ENCODE results near the gene NUDCD3. TPM values are rescaled to one million over a fixed set of nuclear protein-coding genes. Genes with fewer than 3 reads are reported as not detected.

NUDCD3 gene
- total and polyA plus RNA-seq, 2 of the 8 experiments (the other 6 are each of a cell fraction or from before 2014, with no cell fraction given), result 35.2 to 93.7 TPM

- no peak overlapping the region for H2AFZ ChIP-seq (ENCODE audit: low read length)
- no peak overlapping the region for H2BK12ac ChIP-seq (ENCODE audit: low read depth, low read length)
- no peak for DNase-seq (ENCODE audit: low read depth in 1 of 2, low spot score in 2 of 2)
- no peak overlapping the region for H2BK5ac ChIP-seq (ENCODE audit: low read depth, low read length)
- no peak overlapping the region for H3K18ac ChIP-seq (ENCODE audit: extremely low read depth, low read length)
- no peaks in the 10 kb centered on the region for H3K9me3 ChIP-seq (ENCODE audit: insufficient read depth in 2 of 2, low read depth in 1 of 2, low read length in 1 of 2)
- no peak overlapping the region for H3K23ac ChIP-seq (ENCODE audit: insufficient read length)
- H3K4me1 ChIP-seq (replicated peaks in 1 of 4; ENCODE audit: control insufficient read depth in 3 of 4, insufficient read depth in 4 of 4, low read length in 3 of 4), result peaks cover 0 to 10% (median 5%) of the 10 kb centered on the region in 4 experiments; a peak in 5 of 7 replicates
- H3K36me3 ChIP-seq (ENCODE audit: control insufficient read depth in 2 of 4, insufficient read depth in 4 of 4, low read length in 3 of 4), result peaks cover 0 to 3% (median 0%) of the 10 kb centered on the region in 4 experiments; a peak in 3 of 8 replicates
- ChIA-PET POLR2A (ENCODE audit: partially characterized antibody) (interaction anchor here (1.3 kb wide), 1 partner anchor 113 kb away, joined by 3 read pairs; no protein-coding TSS in a partner anchor), CTCF (ENCODE audit: partially characterized antibody) (interaction anchor here (0.6 to 1.3 kb wide), 2 partner anchors 17 to 210 kb away, joined by 3 read pairs; no protein-coding TSS in a partner anchor)
- no peaks in the 10 kb centered on the region for H3K27me3 ChIP-seq (replicated peaks in 1 of 4; ENCODE audit: control insufficient read depth in 3 of 4, extremely low read depth in 1 of 4, insufficient read depth in 3 of 4, low read length in 3 of 4)
- no peak overlapping the region for H4K5ac ChIP-seq (ENCODE audit: insufficient read length, low read depth, low read length)
- H2BK15ac ChIP-seq (ENCODE audit: low read length), result no peak overlapping the region
- no peak overlapping the region for H3K56ac ChIP-seq (replicated peaks; ENCODE audit: insufficient read length, low read depth, low read length)
- no peak for TF ChIP-seq NRF1 (IDR thresholded peaks at IDR 0.05; ENCODE audit: low read depth, low read length)
- no peak for TF ChIP-seq BCL11A (IDR thresholded peaks at IDR 0.05; ENCODE audit: low read depth in 2 of 2, low read length in 2 of 2)
- TF ChIP-seq RBBP5 (IDR thresholded peaks at IDR 0.05; ENCODE audit: borderline replicate concordance, low read depth, low read length), result no peak
- TF ChIP-seq TCF12 (IDR thresholded peaks at IDR 0.05; ENCODE audit: low read depth, low read length), result no peak
- TF ChIP-seq RFX5 (IDR thresholded peaks at IDR 0.05; ENCODE audit: borderline replicate concordance, low read depth, low read length), result no peak
- TF ChIP-seq EP300 (IDR thresholded peaks at IDR 0.05; ENCODE audit: borderline replicate concordance in 1 of 2, low read depth in 2 of 2, low read length in 2 of 2), result no peak
- no peak overlapping the region for H3K14ac ChIP-seq (ENCODE audit: insufficient read length)
- no peak overlapping the region for H4K91ac ChIP-seq (replicated peaks; ENCODE audit: insufficient read length, low read length)
- peaks cover 16% of the 10 kb centered on the region for H3K79me1 ChIP-seq (ENCODE audit: low read depth, low read length)
- H3K27ac ChIP-seq (ENCODE audit: low read depth, low read length), result no peak overlapping the region
- no peak for FAIRE-seq
- peaks cover 3 to 8% of the 10 kb centered on the region in 2 experiments for H4K20me1 ChIP-seq (replicated peaks in 1 of 2; ENCODE audit: control insufficient read depth in 1 of 2, insufficient read depth in 2 of 2, low read length in 2 of 2)
- no peak overlapping the region for H3K9ac ChIP-seq (replicated peaks in 1 of 4; ENCODE audit: extremely low read depth in 1 of 4, low read depth in 3 of 4, low read length in 3 of 4)
- H3K4me3 ChIP-seq (ENCODE audit: extremely low read depth in 1 of 4, insufficient read depth in 2 of 4, low read depth in 3 of 4, low read length in 4 of 4), result no peak overlapping the region
- peaks cover 3 to 41% of the 10 kb centered on the region in 2 experiments; a peak in 3 of 4 replicates for H3K79me2 ChIP-seq (ENCODE audit: control insufficient read depth in 1 of 2, insufficient read depth in 2 of 2, low read length in 2 of 2)
- no peak overlapping the region for H3K4me2 ChIP-seq (ENCODE audit: insufficient read depth in 1 of 2, low read depth in 2 of 2, low read length in 2 of 2)
- H3K23me2 ChIP-seq (ENCODE audit: low read depth, low read length), result no peaks in the 10 kb centered on the region
- H4K8ac ChIP-seq (ENCODE audit: extremely low read depth, insufficient read depth, low read length), result no peak overlapping the region
- no peak overlapping the region for H3K4ac ChIP-seq (replicated peaks; ENCODE audit: insufficient read length, low read depth, low read length)
- 92% methylated on average over 4 of the region's 4 CpGs; no CpG with 5 or more reads in 1 of the 2 experiments for WGBS, 2 experiments (ENCODE audit: extremely low coverage in 1 of 2, insufficient coverage in 1 of 2, insufficient read length in 1 of 2, insufficient replicate concordance in 2 of 2, low coverage in 1 of 2, low lambda C conversion rate in 2 of 2, missing lambda C conversion rate in 1 of 2)
- no peak overlapping the region for H2AK5ac ChIP-seq (ENCODE audit: low read depth, low read length)
- no peak overlapping the region for H2BK20ac ChIP-seq (ENCODE audit: low read length)
- H2BK120ac ChIP-seq (replicated peaks; ENCODE audit: low read depth, low read length), result no peak overlapping the region
These were observed 41.4 kb downstream of the NUDCD3 start for GRCh38 chr7:44448922-44449583.

Data from H1 (cell line).